Chondrocyte (in vitro differentiated cells): Measurements from ENCODE around the gene TAF9B. TPM values are rescaled to one million over a fixed set of nuclear protein-coding genes. Genes with fewer than 3 reads are reported as not detected.

Experiments used
- DNase-seq: peaks from one replicate; pipeline ENCODE4 v3.0.0; 2021; ENCODE audit warnings: mixed read lengths, low spot score
- H3K27ac Mint-ChIP-seq: one replicate; pipeline ENCODE4 v1.8.0; 2021; ENCODE audit warnings: mild to moderate bottlenecking, moderate library complexity, mixed read lengths; ENCODE audit not compliant: unreplicated experiment
- H3K27me3 Mint-ChIP-seq: 2 replicates; pipeline ENCODE4 v1.8.0; 2021; ENCODE audit warnings: low read depth, mixed read lengths
- H3K36me3 Mint-ChIP-seq: 2 replicates; pipeline ENCODE4 v1.8.0; 2021; ENCODE audit warnings: low read depth, mixed read lengths
- H3K4me1 Mint-ChIP-seq: 2 replicates; pipeline ENCODE4 v1.8.0; 2021; ENCODE audit warnings: low read depth, mild to moderate bottlenecking, mixed read lengths
- H3K4me3 Mint-ChIP-seq: one replicate; pipeline ENCODE4 v1.8.0; 2021; ENCODE audit warnings: mild to moderate bottlenecking, moderate library complexity, mixed read lengths; ENCODE audit not compliant: unreplicated experiment
- H3K9me3 Mint-ChIP-seq: 2 replicates; pipeline ENCODE4 v1.8.0; 2021; ENCODE audit warnings: low read depth, mixed read lengths
- CTCF ChIP-seq: fragments of 200-600 bp; sonication (generic); IDR thresholded peaks from 2 replicates; pipeline ENCODE4 v1.5.0; 2021; ENCODE audit warnings: antibody characterized with exemption, mild to moderate bottlenecking, moderate library complexity
- total RNA-seq: library from RNA; stranded (reverse); gene quantifications from 3 replicates; pipeline ENCODE4 v1.2.1, GENCODE V29; 2021

TAF9B gene
- total RNA-seq, 1 donor from 2014 or later = 12.4 TPM

DNA sequence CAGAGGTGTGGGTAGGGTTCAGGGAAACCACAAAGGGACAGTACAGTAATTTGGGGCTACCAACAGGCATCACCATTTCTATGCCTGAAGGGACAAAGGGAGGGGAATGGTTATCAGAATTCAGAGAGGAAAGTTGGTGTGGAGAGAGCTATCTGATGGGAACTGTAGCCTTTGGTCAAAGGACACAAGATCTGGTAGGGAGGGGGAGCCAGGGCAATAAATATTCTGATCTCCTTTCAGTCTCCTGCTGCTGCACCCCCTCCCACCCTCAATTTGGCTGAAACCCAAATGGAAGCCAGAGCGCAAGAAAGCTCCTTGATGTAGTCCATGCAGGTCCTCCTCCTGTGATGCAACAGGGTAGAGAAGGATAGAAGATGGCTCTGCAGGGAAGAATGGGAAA is 20.8 kb downstream of the TAF9B start:
- no peak overlapping the region for H3K4me3 Mint-ChIP-seq
- TF ChIP-seq CTCF = no peak
- H3K9me3 Mint-ChIP-seq = peaks cover 4% of the 10 kb centered on the region
- H3K27me3 Mint-ChIP-seq = no peaks in the 10 kb centered on the region
- DNase-seq = no peak
- H3K36me3 Mint-ChIP-seq = peaks cover 13% of the 10 kb centered on the region
- H3K27ac Mint-ChIP-seq = peak overlapping the region; percentile 63
- peaks cover 4% of the 10 kb centered on the region for H3K4me1 Mint-ChIP-seq

- H3K36me3 Mint-ChIP-seq = peaks cover 8% of the 10 kb centered on the region
- no peak for DNase-seq
- H3K27me3 Mint-ChIP-seq = no peaks in the 10 kb centered on the region
- no peaks in the 10 kb centered on the region for H3K9me3 Mint-ChIP-seq
- no peak overlapping the region for H3K27ac Mint-ChIP-seq
- TF ChIP-seq CTCF = no peak
- no peaks in the 10 kb centered on the region for H3K4me1 Mint-ChIP-seq
- H3K4me3 Mint-ChIP-seq = no peak overlapping the region
These were observed 22.7 kb downstream of the TAF9B start for GRCh38 chrX:78116766-78117165.

- Mint-ChIP-seq H3K36me3 (peaks cover 8% of the 10 kb centered on the region), H3K9me3 (no peaks in the 10 kb centered on the region), H3K27ac (no peak overlapping the region), H3K4me3 (no peak overlapping the region), H3K4me1 (peaks cover 3% of the 10 kb centered on the region), H3K27me3 (no peaks in the 10 kb centered on the region)
- no peak for TF ChIP-seq CTCF
- no peak for DNase-seq
These were observed 23.1 kb downstream of the TAF9B start for GRCh38 chrX:78116365-78116764.

- DNase-seq = no peak
- H3K4me1 Mint-ChIP-seq = peaks cover 39% of the 10 kb centered on the region
- no peak overlapping the region for H3K4me3 Mint-ChIP-seq
- H3K27ac Mint-ChIP-seq = no peak overlapping the region
- no peak for TF ChIP-seq CTCF
- H3K36me3 Mint-ChIP-seq = peaks cover 4% of the 10 kb centered on the region
- H3K9me3 Mint-ChIP-seq = no peaks in the 10 kb centered on the region
- H3K27me3 Mint-ChIP-seq = no peaks in the 10 kb centered on the region
These were observed 28.1 kb downstream of the TAF9B start for GRCh38 chrX:78111140-78111931.

- no peaks in the 10 kb centered on the region for H3K27me3 Mint-ChIP-seq
- peaks cover 8% of the 10 kb centered on the region for H3K36me3 Mint-ChIP-seq
- H3K9me3 Mint-ChIP-seq = peaks cover 3% of the 10 kb centered on the region
- peaks cover 53% of the 10 kb centered on the region for H3K4me1 Mint-ChIP-seq
- no peak overlapping the region for H3K27ac Mint-ChIP-seq
- no peak for TF ChIP-seq CTCF
- H3K4me3 Mint-ChIP-seq = peak overlapping the region; percentile 35
- DNase-seq = no peak
These were observed 30.0 kb downstream of the TAF9B start for GRCh38 chrX:78109458-78109857.
